GM13976 (cell line): Measurements from ENCODE around the gene DAAM1.

ENCODE experiments used
- DNase-seq: peaks from one replicate; pipeline ENCODE4 v3.0.0; 2012; ENCODE audit warnings: low spot score
- in situ Hi-C: fragments of 300-500 bp; cut with MboI; formaldehyde crosslinking; loops from one replicate; pipeline ENCODE4 v1.12.0; 2022; ENCODE audit warnings: low sequenced_read_pairs, mixed read lengths, inconsistent platforms; ENCODE audit not compliant: unreplicated experiment
- TF ChIP-seq, protein P1 (sequence below): IDR thresholded peaks from 2 replicates; pipeline ENCODE4 v1.5.1; 2012; ENCODE audit warnings: borderline replicate concordance, mild to moderate bottlenecking; ENCODE audit not compliant: insufficient read depth; ENCODE audit errors: extremely low read depth, missing control alignments, control extremely low read depth

DAAM1 gene

GRCh38 chr14:59184396-59184795, 4.1 kb upstream of the DAAM1 start:
- in situ Hi-C loops: no loop called here
- TF ChIP-seq, protein P1, sequence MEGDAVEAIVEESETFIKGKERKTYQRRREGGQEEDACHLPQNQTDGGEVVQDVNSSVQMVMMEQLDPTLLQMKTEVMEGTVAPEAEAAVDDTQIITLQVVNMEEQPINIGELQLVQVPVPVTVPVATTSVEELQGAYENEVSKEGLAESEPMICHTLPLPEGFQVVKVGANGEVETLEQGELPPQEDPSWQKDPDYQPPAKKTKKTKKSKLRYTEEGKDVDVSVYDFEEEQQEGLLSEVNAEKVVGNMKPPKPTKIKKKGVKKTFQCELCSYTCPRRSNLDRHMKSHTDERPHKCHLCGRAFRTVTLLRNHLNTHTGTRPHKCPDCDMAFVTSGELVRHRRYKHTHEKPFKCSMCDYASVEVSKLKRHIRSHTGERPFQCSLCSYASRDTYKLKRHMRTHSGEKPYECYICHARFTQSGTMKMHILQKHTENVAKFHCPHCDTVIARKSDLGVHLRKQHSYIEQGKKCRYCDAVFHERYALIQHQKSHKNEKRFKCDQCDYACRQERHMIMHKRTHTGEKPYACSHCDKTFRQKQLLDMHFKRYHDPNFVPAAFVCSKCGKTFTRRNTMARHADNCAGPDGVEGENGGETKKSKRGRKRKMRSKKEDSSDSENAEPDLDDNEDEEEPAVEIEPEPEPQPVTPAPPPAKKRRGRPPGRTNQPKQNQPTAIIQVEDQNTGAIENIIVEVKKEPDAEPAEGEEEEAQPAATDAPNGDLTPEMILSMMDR: no peak
- DNase-seq: no peak

- no peak for DNase-seq
- in situ Hi-C loops: no loop called here
- TF ChIP-seq, protein P1: no peak
Observed at GRCh38 chr14:59185676-59186075, 2.8 kb upstream of the DAAM1 start.

GRCh38 chr14:59186306-59186705, 2.2 kb upstream of the DAAM1 start:
- TF ChIP-seq, protein P1: no peak
- no peak for DNase-seq
- in situ Hi-C loops: no loop called here

GRCh38 chr14:59187118-59187517, 1.3 kb upstream of the DAAM1 start:
- in situ Hi-C loops: no loop called here
- TF ChIP-seq, protein P1: no peak
- no peak for DNase-seq

DNA sequence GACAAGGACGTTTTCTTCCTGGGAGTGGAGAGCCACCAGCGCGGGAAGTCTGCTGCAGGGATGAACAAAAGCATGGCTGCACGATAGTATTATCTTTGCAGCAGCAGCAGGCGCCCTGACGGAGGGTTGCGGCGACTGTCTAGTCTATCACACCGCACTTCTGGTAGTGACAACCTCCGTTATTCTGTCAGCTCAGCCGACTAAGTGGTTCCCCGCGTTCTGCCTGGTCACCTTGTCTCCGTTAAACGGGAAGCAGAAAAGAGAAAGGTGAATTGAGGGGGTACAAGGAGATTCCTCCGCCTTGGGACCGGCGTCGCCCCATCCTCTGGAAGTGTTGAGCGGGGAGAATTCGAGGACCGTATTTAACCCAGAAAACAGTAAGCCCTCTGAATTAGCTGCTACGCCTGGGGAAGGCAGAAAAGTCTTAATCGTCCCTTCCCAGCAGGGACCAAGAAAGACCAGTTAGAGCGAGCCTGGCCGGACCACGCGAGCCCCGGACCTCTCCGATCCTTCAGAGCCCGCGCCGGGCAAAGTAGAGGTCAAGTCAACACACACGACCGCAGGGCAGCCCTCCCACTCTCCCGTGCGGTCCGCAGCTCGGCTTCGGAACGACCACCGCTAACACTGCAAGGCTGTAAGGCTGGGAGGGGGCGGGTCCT, 536 bp upstream of the DAAM1 start:
- in situ Hi-C loops: no loop called here
- DNase-seq: no peak
- TF ChIP-seq, protein P1: no peak

DNA sequence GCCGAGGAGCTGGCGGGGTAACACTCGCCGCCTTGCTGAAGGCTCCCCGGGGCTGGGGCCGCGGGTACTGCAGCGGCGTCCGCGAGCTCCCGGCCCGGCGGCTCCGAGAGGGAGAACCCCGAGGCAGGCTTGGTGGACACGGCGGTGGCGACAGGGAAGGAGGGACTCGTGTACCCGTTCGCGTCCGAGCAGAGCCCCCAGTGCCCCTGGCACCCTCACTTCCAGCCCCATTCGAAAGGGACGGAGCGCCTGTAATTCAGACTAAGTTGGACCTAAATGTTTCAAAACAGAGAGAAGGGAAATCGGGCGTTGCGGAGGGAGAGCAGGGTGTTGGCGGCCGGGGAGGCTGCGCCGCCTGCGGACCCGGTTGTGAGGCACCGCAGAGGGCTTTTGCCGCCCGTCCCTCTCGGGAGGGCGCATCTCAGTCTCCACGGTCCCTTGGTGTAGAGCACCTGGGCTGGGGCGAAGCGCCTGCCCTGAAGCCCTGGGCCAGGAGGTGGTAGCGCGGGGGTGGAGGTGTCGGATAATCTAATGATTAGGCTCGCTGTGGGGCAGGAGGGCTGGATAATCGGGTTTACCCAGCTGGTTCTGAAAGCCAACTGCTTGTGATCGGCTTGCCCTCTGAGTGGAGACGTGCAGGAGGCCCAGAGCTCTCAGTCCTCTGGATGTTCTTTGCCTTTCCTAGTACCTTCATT, 771 bp downstream of the DAAM1 start:
- peak; percentile 39 for DNase-seq
- TF ChIP-seq, protein P1: no peak
- in situ Hi-C loops: no loop called here
